Activated CD8-positive, alpha-beta memory T cell treated with anti-CD3 and anti-CD28 coated beads for 48 hours (primary cell): ENCODE data around the gene PCDHGA12.
"Not testable (repeated sequence)": the region's sequence is repeated elsewhere in the genome, so short reads cannot be mapped to it uniquely, and the experiment has no call there.

Source experiments
- DNase-seq, 3 experiments: peaks; one replicate each; pipeline ENCODE4 v3.0.0-alpha.2; 2020; ENCODE audit warnings: low read depth in 2 of 3, low spot score in 2 of 3

Gene PCDHGA12

GRCh38 chr5:141407790-141408505 lies 22.4 kb upstream of the PCDHGA12 start, which contains the start of gene PCDHGB6:
Gene PCDHGB6, plus strand, starts transcription at chr5:141408021. Its CDS starts 182 bp downstream, at chr5:141408203.
- not testable (repeated sequence) for DNase-seq

GRCh38 chr5:141409598-141410306 lies 20.6 kb upstream of the PCDHGA12 start:
- no peak for DNase-seq

- no peak for DNase-seq
Measured at GRCh38 chr5:141411575-141411974, 18.7 kb upstream of the PCDHGA12 start.

- DNase-seq, result no peak
Measured at GRCh38 chr5:141412854-141413539, 17.3 kb upstream of the PCDHGA12 start, which contains the start of gene PCDHGA10. Gene PCDHGA10, plus strand, starts transcription at chr5:141412987. Its CDS starts 189 bp downstream, at chr5:141413176.

GRCh38 chr5:141413540-141414069 lies 16.7 kb upstream of the PCDHGA12 start:
- no peak for DNase-seq

- not testable (repeated sequence) for DNase-seq
Measured at GRCh38 chr5:141414548-141415274, 15.6 kb upstream of the PCDHGA12 start.

- DNase-seq, result not testable (repeated sequence)
Measured at GRCh38 chr5:141415275-141415618, 15.1 kb upstream of the PCDHGA12 start.

GRCh38 chr5:141417494-141418172 lies 12.7 kb upstream of the PCDHGA12 start, which contains the start of gene PCDHGB7:
Gene PCDHGB7, plus strand, starts transcription at chr5:141417677. Its CDS starts 183 bp downstream, at chr5:141417860.
- not testable (repeated sequence) for DNase-seq

GRCh38 chr5:141419074-141419880 lies 11.0 kb upstream of the PCDHGA12 start:
- DNase-seq, result no peak

- no peak for DNase-seq
Measured at GRCh38 chr5:141420855-141421488, 9.3 kb upstream of the PCDHGA12 start, which contains the start of gene PCDHGA11. Gene PCDHGA11, plus strand, starts transcription at chr5:141421051. Its CDS starts 177 bp downstream, at chr5:141421228.

- no peak for DNase-seq
Measured at GRCh38 chr5:141421489-141421855, 8.8 kb upstream of the PCDHGA12 start.

GRCh38 chr5:141422742-141423291 lies 7.5 kb upstream of the PCDHGA12 start:
- DNase-seq, result no peak

GRCh38 chr5:141427783-141428426 lies 2.4 kb upstream of the PCDHGA12 start:
- DNase-seq, result no peak

GRCh38 chr5:141431286-141431685 lies 979 bp downstream of the PCDHGA12 start:
- DNase-seq, result no peak

GRCh38 chr5:141432308-141432707 lies 2.0 kb downstream of the PCDHGA12 start:
- DNase-seq, result not testable (repeated sequence)

GRCh38 chr5:141432726-141433125 lies 2.4 kb downstream of the PCDHGA12 start:
- DNase-seq, result not testable (repeated sequence)

- no peak for DNase-seq
Measured at GRCh38 chr5:141434006-141434405, 3.7 kb downstream of the PCDHGA12 start.

- no peak for DNase-seq
Measured at GRCh38 chr5:141437221-141437620, 6.9 kb downstream of the PCDHGA12 start.
